Measurements from ENCODE around the gene KCNN3. TPM values are rescaled to one million over a fixed set of nuclear protein-coding genes. Genes with fewer than 3 reads are reported as not detected.

The KCNN3 gene
- 0.13 and 0.25 TPM in 2 replicates for total RNA-seq

DNA sequence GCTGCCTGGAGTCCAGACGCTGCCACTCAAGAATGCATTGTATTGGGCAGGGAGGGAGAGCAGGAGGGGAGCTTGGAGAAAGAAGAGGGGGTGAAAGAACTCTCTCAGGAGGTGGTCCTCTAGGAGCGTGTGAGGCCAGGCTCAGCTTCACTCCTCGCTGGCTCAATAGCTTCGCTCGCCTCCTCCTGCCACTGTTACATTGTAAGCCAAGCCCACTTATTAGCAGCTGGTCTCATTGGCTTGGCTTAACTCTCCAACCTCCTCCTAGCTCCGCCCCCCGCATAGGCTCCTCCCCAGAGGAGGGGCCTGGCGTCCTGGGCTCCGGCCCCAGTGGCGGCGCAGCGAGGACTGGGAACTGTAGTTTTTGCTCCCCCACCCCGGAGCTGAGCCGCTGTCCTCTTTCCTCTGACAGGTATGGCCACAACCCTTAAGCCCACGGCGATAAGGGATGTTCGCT lies at the start of gene KCNN3:
Gene KCNN3, minus strand, starts transcription at position 167 of the 457 bp plus-strand sequence. CDS start 317 bp downstream, outside the sequence.

Other genes with a start within 250 kb of the KCNN3 start
- 11.3 and 12.6 TPM in 2 replicates for gene PMVK, start 66.4 kb upstream of the KCNN3 start, total RNA-seq
- 89.0 and 104 TPM in 2 replicates for gene PBXIP1, start 85.8 kb upstream of the KCNN3 start, total RNA-seq
- 8.1 and 14.1 TPM in 2 replicates for gene PYGO2, start 91.5 kb upstream of the KCNN3 start, total RNA-seq
- 218 and 248 TPM in 2 replicates for gene SHC1, start 100.5 kb upstream of the KCNN3 start, total RNA-seq
- gene CKS1B, start 104.4 kb upstream of the KCNN3 start, total RNA-seq, result 50.2 and 70.3 TPM in 2 replicates
- gene FLAD1, start 113.1 kb upstream of the KCNN3 start, total RNA-seq, result 12.8 and 19.0 TPM in 2 replicates
- 0.66 and 0.99 TPM in 2 replicates for gene LENEP, start 123.3 kb upstream of the KCNN3 start, total RNA-seq
- gene ZBTB7B, start 132.5 kb upstream of the KCNN3 start, total RNA-seq, result 14.3 and 19.3 TPM in 2 replicates
- 0.06 TPM in 1 of 2 replicates, not detected in the other for gene DCST2, start 163.5 kb upstream of the KCNN3 start, total RNA-seq
- not detected in 2 replicates for gene DCST1, start 163.5 kb upstream of the KCNN3 start, total RNA-seq
- 80.9 and 98.0 TPM in 2 replicates for gene ADAM15, start 181.0 kb upstream of the KCNN3 start, total RNA-seq
- gene EFNA4, start 193.5 kb upstream of the KCNN3 start, total RNA-seq, result 1.8 and 2.7 TPM in 2 replicates
- gene EFNA3, start 208.6 kb upstream of the KCNN3 start, total RNA-seq, result 0.37 and 0.53 TPM in 2 replicates

Measured in aortic smooth muscle cell (primary cell).